Measurements from ENCODE around the gene CFAP99. TPM values are rescaled to one million over a fixed set of nuclear protein-coding genes. Genes with fewer than 3 reads are reported as not detected.

Gene CFAP99
- total and polyA plus RNA-seq, 2 donors (not counting 1 experiment from before 2014, with no cell fraction given) = not detected

DNA sequence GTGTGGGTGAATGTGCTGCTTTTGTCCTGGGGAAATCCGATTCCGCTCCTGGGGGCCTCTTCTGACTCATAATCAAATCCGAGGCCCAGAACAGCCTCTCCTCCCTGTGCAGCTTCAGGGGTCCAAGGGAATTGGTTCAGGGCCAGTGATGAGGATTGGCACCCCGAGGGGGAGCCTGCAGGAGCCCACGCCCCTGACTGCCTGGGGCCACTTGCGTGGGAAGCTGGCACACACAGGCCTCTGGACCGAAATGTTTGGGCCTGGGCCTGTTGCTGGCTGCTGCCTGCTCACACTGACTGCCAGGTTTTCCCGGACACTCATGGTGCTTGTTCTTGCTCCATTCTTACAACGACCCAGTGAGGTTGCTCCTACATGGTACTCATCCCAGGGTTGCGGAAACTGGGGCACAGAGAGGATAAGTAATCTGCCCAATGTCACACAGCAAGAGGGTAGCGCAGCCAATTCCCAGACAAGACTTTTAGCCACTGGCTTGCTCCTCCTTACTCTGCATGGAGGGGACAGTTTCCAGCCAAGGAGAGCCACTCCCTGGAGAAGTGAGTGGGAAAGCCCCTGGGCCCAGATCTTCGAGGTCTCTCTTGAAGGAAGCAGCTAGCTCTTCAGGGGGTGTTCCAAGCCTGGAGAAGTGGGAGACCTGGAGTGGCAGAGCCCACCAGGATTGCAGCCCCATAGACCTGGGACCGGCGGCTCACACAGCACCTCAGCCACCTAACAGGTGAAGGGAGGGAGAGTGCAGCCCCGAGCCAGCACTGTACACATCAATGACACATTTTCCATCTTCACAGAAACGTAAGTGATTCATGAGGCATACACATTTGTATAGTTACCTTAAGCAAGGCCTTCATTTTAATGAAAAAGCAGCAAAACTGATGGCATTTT, 20.3 kb downstream of the CFAP99 start:
- Histone ChIP-seq H3K4me1 (ENCODE audit: control insufficient read depth in 2 of 2, insufficient read depth in 2 of 2, low read length in 2 of 2) (peaks cover 0 to 7% of the 10 kb centered on the region in 2 donors), H3K79me2 (ENCODE audit: control insufficient read depth, insufficient read depth, low read length) (no peaks in the 10 kb centered on the region), H3K9me3 (ENCODE audit: control extremely low read depth in 1 of 3, control insufficient read depth in 2 of 3, insufficient read depth in 1 of 3, low read length in 2 of 3) (peaks cover 0 to 3% (median 0%) of the 10 kb centered on the region in 3 donors), H3K36me3 (replicated peaks in 1 of 2; ENCODE audit: control extremely low read depth in 1 of 2, control insufficient read depth in 1 of 2, extremely low read depth in 1 of 2, insufficient read depth in 2 of 2, low read length in 1 of 2) (no peaks in the 10 kb centered on the region), H3K4me2 (replicated peaks; ENCODE audit: low read depth, low read length, poor library complexity, severe bottlenecking) (no peak overlapping the region), H4K20me1 (ENCODE audit: control insufficient read depth, insufficient read depth, low read length, poor library complexity, severe bottlenecking) (no peaks in the 10 kb centered on the region), H3K27me3 (replicated peaks in 1 of 4; ENCODE audit: control extremely low read depth in 1 of 4, control insufficient read depth in 3 of 4, insufficient read depth in 4 of 4, low read length in 3 of 4) (no peaks in the 10 kb centered on the region), H3K27ac (ENCODE audit: low read length in 2 of 2) (no peak overlapping the region), H2AFZ (ENCODE audit: insufficient read depth, low read depth, low read length, poor library complexity, severe bottlenecking) (no peak overlapping the region), H3K9ac (ENCODE audit: low read length) (no peak overlapping the region), H3K4me3 (ENCODE audit: control extremely low read depth in 1 of 5, extremely low read depth in 1 of 5, insufficient read depth in 1 of 5, low read depth in 2 of 5, low read length in 4 of 5) (no peak overlapping the region)
- CTCF ChIA-PET = interaction anchor here (1.2 kb wide), 1 partner anchor 219 kb away, joined by 3 read pairs; no protein-coding TSS in a partner anchor
- no peak for TF ChIP-seq EZH2 (IDR thresholded peaks at IDR 0.05; ENCODE audit: borderline replicate concordance, insufficient read depth, low read depth, low read length, poor library complexity, severe bottlenecking)
- TF ChIP-seq CTCF (IDR thresholded peaks at IDR 0.05) = no peak
- Mint-ChIP-seq H3K9me3 (ENCODE audit: insufficient read depth) (no peaks in the 10 kb centered on the region), H3K4me1 (peaks cover 5% of the 10 kb centered on the region), H3K27me3 (no peaks in the 10 kb centered on the region), H3K27ac (no peak overlapping the region), H3K4me3 (no peak overlapping the region)
- intact Hi-C loops (cut with micrococcal nuclease) = no loop called here
- ATAC-seq (ENCODE audit: low read depth) = no peak
- POLR2A ChIA-PET = no interaction called here
- DNase-seq = no peak
- WGBS (ENCODE audit: insufficient coverage) = 88% methylated on average over 12 of the region's 16 CpGs

Data from B cell (primary cell).